Thoracic aorta (tissue), 2 donors: ENCODE data around the gene GOLGA6C. TPM values are rescaled to one million over a fixed set of nuclear protein-coding genes. Genes with fewer than 3 reads are reported as not detected.
"Not testable (repeated sequence)": the region's sequence is repeated elsewhere in the genome, so short reads cannot be mapped to it uniquely, and the experiment has no call there.

Experiments used
- ATAC-seq: fragments of 150-250 bp; one replicate; pipeline ENCODE4 v1.8.0; 2017; ENCODE audit warnings: low read depth; ENCODE audit not compliant: insufficient number of reproducible peaks, low FRiP score
- DNase-seq: peaks from one replicate; pipeline ENCODE4 v3.0.0-alpha.2; 2020; ENCODE audit warnings: low spot score
- H3K27ac ChIP-seq, 2 donors: fragments of 200-600 bp; sonication (generic); 1 replicate in 1 of 2; 2 replicates in 1 of 2; pipeline ENCODE4 v1.5.1; 2016; ENCODE audit warnings: mild to moderate bottlenecking in 2 of 2, moderate library complexity in 2 of 2
- H3K27me3 ChIP-seq: fragments of 200-600 bp; sonication (generic); replicated peaks from 2 replicates; pipeline ENCODE4 v1.6.0; 2016; ENCODE audit warnings: mild to moderate bottlenecking; ENCODE audit not compliant: insufficient read depth
- H3K36me3 ChIP-seq: fragments of 200-600 bp; sonication (generic); one replicate; pipeline ENCODE4 v1.5.1; 2016
- H3K4me1 ChIP-seq, 2 donors: fragments of 200-600 bp; sonication (generic); 1 replicate in 1 of 2; 2 replicates in 1 of 2; pipeline versions ENCODE4 v1.5.1 to v1.6.0; 2016; ENCODE audit warnings: low read depth in 2 of 2, mild to moderate bottlenecking in 1 of 2; ENCODE audit not compliant: control insufficient read depth in 1 of 2
- H3K4me3 ChIP-seq: fragments of 200-600 bp; sonication (generic); 2 replicates; pipeline ENCODE4 v1.5.1; 2016; ENCODE audit warnings: mild to moderate bottlenecking
- H3K9me3 ChIP-seq: fragments of 200-600 bp; sonication (generic); 2 replicates; pipeline ENCODE4 v1.5.1; 2016
- total RNA-seq, 2 donors: library from RNA; depleted of rRNA; stranded (reverse); fragments of >200 nt; gene quantifications; one replicate each; pipeline versions ENCODE4 v1.1.0 to v1.2.3, GENCODE V29; 2016
- TF ChIP-seq, protein P1 (sequence below): fragments of 200-600 bp; sonication (generic); IDR thresholded peaks from one replicate; pipeline ENCODE4 v1.5.1; 2019; ENCODE audit warnings: antibody characterized with exemption

The GOLGA6C gene
- total RNA-seq, 2 donors from 2014 or later = 0.56 TPM; not detected in 1

GRCh38 chr15:75215107-75216004, 42.8 kb upstream of the GOLGA6C start:
- no peaks in the 10 kb centered on the region for H3K9me3 ChIP-seq
- TF ChIP-seq, protein P1, sequence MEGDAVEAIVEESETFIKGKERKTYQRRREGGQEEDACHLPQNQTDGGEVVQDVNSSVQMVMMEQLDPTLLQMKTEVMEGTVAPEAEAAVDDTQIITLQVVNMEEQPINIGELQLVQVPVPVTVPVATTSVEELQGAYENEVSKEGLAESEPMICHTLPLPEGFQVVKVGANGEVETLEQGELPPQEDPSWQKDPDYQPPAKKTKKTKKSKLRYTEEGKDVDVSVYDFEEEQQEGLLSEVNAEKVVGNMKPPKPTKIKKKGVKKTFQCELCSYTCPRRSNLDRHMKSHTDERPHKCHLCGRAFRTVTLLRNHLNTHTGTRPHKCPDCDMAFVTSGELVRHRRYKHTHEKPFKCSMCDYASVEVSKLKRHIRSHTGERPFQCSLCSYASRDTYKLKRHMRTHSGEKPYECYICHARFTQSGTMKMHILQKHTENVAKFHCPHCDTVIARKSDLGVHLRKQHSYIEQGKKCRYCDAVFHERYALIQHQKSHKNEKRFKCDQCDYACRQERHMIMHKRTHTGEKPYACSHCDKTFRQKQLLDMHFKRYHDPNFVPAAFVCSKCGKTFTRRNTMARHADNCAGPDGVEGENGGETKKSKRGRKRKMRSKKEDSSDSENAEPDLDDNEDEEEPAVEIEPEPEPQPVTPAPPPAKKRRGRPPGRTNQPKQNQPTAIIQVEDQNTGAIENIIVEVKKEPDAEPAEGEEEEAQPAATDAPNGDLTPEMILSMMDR = no peak
- no peaks in the 10 kb centered on the region for H3K27me3 ChIP-seq
- DNase-seq (no peak), ATAC-seq (no peak)
- H3K36me3 ChIP-seq = peaks cover 31% of the 10 kb centered on the region
- H3K27ac ChIP-seq = no peak overlapping the region
- no peak overlapping the region for H3K4me3 ChIP-seq
- H3K4me1 ChIP-seq = peaks cover 0 to 11% of the 10 kb centered on the region in 2 donors

GRCh38 chr15:75217012-75217411, 41.1 kb upstream of the GOLGA6C start:
- no peaks in the 10 kb centered on the region for H3K27me3 ChIP-seq
- peaks cover 17% of the 10 kb centered on the region for H3K36me3 ChIP-seq
- H3K27ac ChIP-seq = no peak overlapping the region
- TF ChIP-seq, protein P1 = no peak
- H3K4me1 ChIP-seq = no peaks in the 10 kb centered on the region
- DNase-seq (no peak), ATAC-seq (no peak)
- no peaks in the 10 kb centered on the region for H3K9me3 ChIP-seq
- H3K4me3 ChIP-seq = no peak overlapping the region

DNA sequence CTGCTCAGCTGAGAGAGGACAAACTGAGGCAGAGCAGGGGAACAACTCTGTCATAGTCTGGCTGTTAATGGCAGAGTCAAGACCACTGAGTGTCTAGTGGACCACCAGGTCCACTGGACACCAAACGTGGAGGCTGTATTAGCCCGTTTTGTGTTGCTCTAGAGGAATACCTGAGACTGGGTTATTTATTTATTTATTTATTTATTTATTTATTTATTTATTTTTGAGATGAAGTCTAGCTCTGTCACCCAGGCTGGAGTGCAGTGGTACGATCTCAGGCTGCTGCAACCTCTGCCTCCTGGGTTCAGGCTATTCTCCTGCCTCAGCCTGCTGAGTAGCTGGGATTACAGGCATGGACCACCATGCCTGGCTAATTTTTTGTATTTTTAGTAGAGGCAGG, 40.6 kb upstream of the GOLGA6C start:
- ATAC-seq, DNase-seq, H3K4me3 ChIP-seq, H3K9me3 ChIP-seq, H3K4me1 ChIP-seq, H3K27ac ChIP-seq, H3K27me3 ChIP-seq: not testable (repeated sequence)
- peaks cover 12% of the 10 kb centered on the region for H3K36me3 ChIP-seq

DNA sequence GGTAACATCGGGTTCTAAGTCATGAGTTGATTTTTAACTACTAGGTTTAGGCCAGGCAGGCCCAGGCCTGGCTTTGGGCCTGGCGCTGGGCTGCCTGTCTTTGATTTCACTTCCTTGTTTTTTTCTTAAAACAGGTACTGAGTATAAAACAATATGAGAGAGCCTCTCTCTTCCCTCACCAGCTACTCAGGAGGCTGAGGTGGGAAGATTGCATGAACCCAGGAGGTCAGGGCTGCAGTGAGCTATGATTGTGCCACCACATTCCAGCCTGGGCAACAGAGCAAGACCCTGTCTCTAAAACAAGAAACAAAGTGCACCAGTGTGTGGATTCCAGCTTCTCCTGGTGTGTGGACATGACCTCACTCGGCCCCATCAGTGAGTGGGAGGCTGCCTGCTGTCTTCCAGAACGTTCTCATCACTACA, 38.6 kb upstream of the GOLGA6C start:
- H3K36me3 ChIP-seq = not testable (repeated sequence)

GRCh38 chr15:75223688-75224087, 34.4 kb upstream of the GOLGA6C start:
- Histone ChIP-seq H3K27me3 (no peaks in the 10 kb centered on the region), H3K9me3 (no peaks in the 10 kb centered on the region), H3K36me3 (no peaks in the 10 kb centered on the region), H3K4me3 (no peak overlapping the region), H3K27ac (no peak overlapping the region), H3K4me1 (no peaks in the 10 kb centered on the region)
- DNase-seq (no peak), ATAC-seq (no peak)
- TF ChIP-seq, protein P1 = no peak

More for the DNA sequence above, 38.6 kb upstream of the GOLGA6C start:
- ATAC-seq, H3K9me3 ChIP-seq, H3K27ac ChIP-seq, H3K4me1 ChIP-seq, H3K4me3 ChIP-seq, H3K27me3 ChIP-seq, DNase-seq: not testable (repeated sequence)

DNA sequence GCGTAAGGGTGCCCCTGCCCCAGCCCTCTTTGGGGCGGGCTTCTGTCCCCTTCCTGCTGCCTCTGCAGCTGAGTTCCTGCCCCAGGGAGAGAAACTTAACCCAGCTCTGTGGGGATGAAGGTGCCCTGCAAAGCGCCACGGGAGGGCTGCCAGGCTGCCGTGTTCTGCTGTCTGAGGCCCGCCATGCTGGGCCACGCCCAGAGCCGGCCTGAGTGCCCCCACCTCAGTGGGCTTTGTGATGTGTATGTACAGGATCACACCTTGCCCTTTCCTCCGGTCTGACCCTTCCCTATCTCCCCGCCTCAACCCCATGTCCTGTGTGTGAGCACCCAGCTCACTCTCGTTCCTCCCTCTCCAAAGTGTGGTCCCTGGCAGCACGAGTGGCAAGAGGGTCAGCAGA, 33.9 kb upstream of the GOLGA6C start:
- TF ChIP-seq, protein P1 = no peak
- Histone ChIP-seq H3K36me3 (no peaks in the 10 kb centered on the region), H3K4me1 (no peaks in the 10 kb centered on the region), H3K4me3 (no peak overlapping the region), H3K27me3 (no peaks in the 10 kb centered on the region), H3K27ac (no peak overlapping the region), H3K9me3 (no peaks in the 10 kb centered on the region)
- no peak for ATAC-seq
- DNase-seq = no peak

DNA sequence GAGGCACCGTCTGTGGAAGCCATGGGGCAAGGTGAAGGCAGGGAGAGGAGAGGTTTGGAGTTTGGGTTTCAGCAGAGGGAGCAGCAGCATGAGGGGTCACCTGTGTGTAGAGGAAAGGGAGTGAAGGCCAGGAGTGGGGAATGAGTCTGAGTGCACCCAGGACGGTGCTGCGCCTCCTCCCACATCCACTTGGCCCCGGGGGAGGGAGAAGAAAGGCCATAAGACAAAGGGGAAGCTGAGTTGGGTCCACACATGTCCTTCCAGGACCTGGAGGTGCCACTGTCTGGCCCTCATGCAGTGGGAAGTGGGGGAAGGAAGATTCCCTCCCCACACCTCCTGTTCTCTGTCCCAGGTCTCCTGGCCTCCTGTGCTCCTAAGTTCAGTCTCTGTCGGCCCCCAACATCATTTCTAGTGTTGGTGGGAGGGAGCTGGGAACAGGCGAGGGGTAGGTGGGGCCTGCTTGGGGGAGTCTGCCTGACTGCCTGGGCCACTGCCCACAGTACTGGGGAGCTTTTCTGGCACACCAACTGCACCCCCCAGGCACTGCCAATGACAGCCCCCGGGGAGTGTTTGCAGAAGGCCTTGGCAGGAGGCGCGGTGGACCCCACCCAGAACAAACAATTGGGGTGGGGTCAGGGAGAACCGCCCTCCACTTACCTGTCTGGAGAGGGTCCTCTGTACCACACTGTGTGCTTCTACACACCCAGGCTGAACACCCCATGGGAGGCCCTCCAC, 32.9 kb upstream of the GOLGA6C start:
- not testable (repeated sequence) for H3K9me3 ChIP-seq, H3K4me3 ChIP-seq, ATAC-seq, DNase-seq, H3K27me3 ChIP-seq, H3K4me1 ChIP-seq, H3K27ac ChIP-seq, H3K36me3 ChIP-seq
